Adrenal gland (tissue), 5 donors: ENCODE data around the gene FKBP9.

Source experiments
- CTCF ChIP-seq, 6 experiments: fragments of 450-650 bp in 4 of 6; fragments of 200-600 bp in 2 of 6; sonication (generic) in 1 of 6; IDR thresholded peaks; 1 replicate in 5 of 6; 2 replicates in 1 of 6; pipeline versions ENCODE4 v1.5.1 to v1.8.0; 2016 to 2021; ENCODE audit warnings: antibody characterized with exemption in 6 of 6, mild to moderate bottlenecking in 2 of 6, moderate library complexity in 1 of 6
- POLR2A ChIP-seq, 2 donors: fragments of 450-650 bp; IDR thresholded peaks; one replicate each; pipeline ENCODE4 v1.6.1; 2017; ENCODE audit warnings: antibody characterized with exemption in 2 of 2, mild to moderate bottlenecking in 2 of 2, moderate library complexity in 1 of 2
- donor health status: DM: no; HTN: no; CAD: no.

- TF ChIP-seq CTCF (IDR thresholded peaks at IDR 0.05) (no peak), POLR2A (IDR thresholded peaks at IDR 0.05) (no peak)
Observed at GRCh38 chr7:32941181-32941580, 16.1 kb upstream of the FKBP9 start.
